GM23338 (cell line): ENCODE measurements around the gene ZSCAN26. TPM values are rescaled to one million over a fixed set of nuclear protein-coding genes. Genes with fewer than 3 reads are reported as not detected.

ENCODE experiments used
- ATAC-seq: fragments of 200-7000 bp; cut with Tn5 transposase; 3 replicates; pipeline ENCODE4 v1.9.1; 2020
- DNase-seq: peaks from one replicate; pipeline ENCODE4 v3.0.0-alpha.2; 2015; ENCODE audit warnings: low spot score
- H2AFZ ChIP-seq: fragments of 200-600 bp; sonication (generic); 2 replicates; pipeline ENCODE4 v1.8.0; 2016; ENCODE audit warnings: antibody characterized with exemption, mild to moderate bottlenecking, moderate library complexity
- H3F3A ChIP-seq: fragments of 200-600 bp; sonication (generic); replicated peaks from 2 replicates; pipeline ENCODE4 v1.8.0; 2017; ENCODE audit warnings: antibody characterized with exemption, mixed run types, low read depth
- H3K27ac ChIP-seq: fragments of 200-600 bp; sonication (generic); 2 replicates; pipeline ENCODE4 v1.6.1; 2016; ENCODE audit warnings: low read depth
- H3K27me3 ChIP-seq: fragments of 200-600 bp; sonication (generic); 2 replicates; pipeline ENCODE4 v1.8.0; 2016; ENCODE audit warnings: mild to moderate bottlenecking, mixed run types, moderate library complexity; ENCODE audit not compliant: insufficient read depth
- H3K36me3 ChIP-seq: fragments of 200-600 bp; sonication (generic); 2 replicates; pipeline ENCODE4 v1.8.0; 2016; ENCODE audit warnings: mild to moderate bottlenecking; ENCODE audit not compliant: insufficient read depth
- H3K4me1 ChIP-seq: fragments of 200-600 bp; sonication (generic); 2 replicates; pipeline ENCODE4 v1.8.0; 2016; ENCODE audit warnings: mild to moderate bottlenecking, moderate library complexity; ENCODE audit not compliant: insufficient read depth
- H3K4me2 ChIP-seq: fragments of 200-600 bp; sonication (generic); 2 replicates; pipeline ENCODE4 v1.7.1; 2017; ENCODE audit warnings: mixed run types
- H3K4me3 ChIP-seq: fragments of 200-600 bp; sonication (generic); 2 replicates; pipeline ENCODE4 v1.6.1; 2016; ENCODE audit warnings: mixed run types
- H3K79me2 ChIP-seq: fragments of 200-600 bp; sonication (generic); replicated peaks from 2 replicates; pipeline ENCODE4 v1.8.0; 2017; ENCODE audit warnings: mild to moderate bottlenecking; ENCODE audit not compliant: insufficient read depth
- H3K9me2 ChIP-seq: fragments of 200-600 bp; sonication (generic); 2 replicates; pipeline ENCODE4 v1.8.0; 2017; ENCODE audit not compliant: insufficient read depth
- H4K20me1 ChIP-seq: fragments of 200-600 bp; sonication (generic); replicated peaks from 2 replicates; pipeline ENCODE4 v1.8.0; 2017; ENCODE audit warnings: mild to moderate bottlenecking; ENCODE audit not compliant: insufficient read depth
- H3K27ac Mint-ChIP-seq: 2 replicates; pipeline ENCODE4 v1.8.0; 2020; ENCODE audit warnings: inconsistent platforms, mild to moderate bottlenecking, moderate library complexity, mixed read lengths
- H3K27me3 Mint-ChIP-seq: 3 replicates; pipeline ENCODE4 v1.8.0; 2022; ENCODE audit warnings: low read depth, mild to moderate bottlenecking, moderate library complexity, mixed read lengths, inconsistent platforms; ENCODE audit not compliant: insufficient read depth, poor library complexity
- H3K36me3 Mint-ChIP-seq: 3 replicates; pipeline ENCODE4 v1.8.0; 2021; ENCODE audit warnings: low read depth, mild to moderate bottlenecking, inconsistent platforms, moderate library complexity, mixed read lengths
- H3K4me1 Mint-ChIP-seq: 3 replicates; pipeline ENCODE4 v1.8.0; 2020; ENCODE audit warnings: mild to moderate bottlenecking, inconsistent platforms, mixed read lengths
- H3K4me3 Mint-ChIP-seq: 3 replicates; pipeline ENCODE4 v1.8.0; 2021; ENCODE audit warnings: moderate library complexity, mild to moderate bottlenecking, inconsistent platforms, mixed read lengths
- H3K9me3 Mint-ChIP-seq: 3 replicates; pipeline ENCODE4 v1.8.0; 2020; ENCODE audit warnings: moderate library complexity, mild to moderate bottlenecking, inconsistent platforms, mixed read lengths
- CREB1 ChIP-seq: fragments of 250-450 bp; sonication (Bioruptor Pico); IDR thresholded peaks from 2 replicates; pipeline ENCODE4 v1.5.0; 2020; ENCODE audit warnings: low read depth, mild to moderate bottlenecking, moderate library complexity
- ETS1 ChIP-seq: IDR thresholded peaks from 2 replicates; pipeline ENCODE4 v1.6.1; 2016; ENCODE audit warnings: antibody characterized with exemption
- EZH2phosphoT487 ChIP-seq: fragments of 200-600 bp; sonication (generic); IDR thresholded peaks from one replicate; pipeline ENCODE4 v1.8.1; 2018; ENCODE audit warnings: antibody characterized with exemption; ENCODE audit not compliant: unreplicated experiment
- JUNB ChIP-seq: IDR thresholded peaks from one replicate; pipeline ENCODE4 v1.6.1; 2016; ENCODE audit warnings: antibody characterized with exemption; ENCODE audit not compliant: unreplicated experiment
- NANOG ChIP-seq: IDR thresholded peaks from 2 replicates; pipeline ENCODE4 v1.6.1; 2016; ENCODE audit warnings: antibody characterized with exemption, borderline replicate concordance
- REST ChIP-seq: IDR thresholded peaks from one replicate; pipeline ENCODE4 v1.6.1; 2018; ENCODE audit warnings: antibody characterized with exemption; ENCODE audit not compliant: unreplicated experiment
- STAT1 ChIP-seq: IDR thresholded peaks from one replicate; pipeline ENCODE4 v1.6.1; 2016; ENCODE audit warnings: antibody characterized with exemption; ENCODE audit not compliant: unreplicated experiment
- ZNF114 ChIP-seq: fragments of 250-450 bp; sonication (Bioruptor Pico); IDR thresholded peaks from 2 replicates; pipeline ENCODE4 v1.5.0; 2020; ENCODE audit warnings: mild to moderate bottlenecking, moderate library complexity
- ZNF462 ChIP-seq: fragments of 250-450 bp; sonication (Bioruptor Pico); IDR thresholded peaks from 2 replicates; pipeline ENCODE4 v1.5.0; 2020; ENCODE audit warnings: mild to moderate bottlenecking, moderate library complexity
- polyA plus RNA-seq: library from polyadenylated mRNA; unstranded; fragments of >200 nt; fragmentation: Nextera tagmentation; extraction: Ambion mirVana; gene quantifications from 2 replicates; pipeline ENCODE4 v1.2.1, GENCODE V29; 2016
- total RNA-seq: library from RNA; depleted of rRNA; stranded (reverse); fragments of >200 nt; shearing (Covaris generic); gene quantifications from 2 replicates; pipeline ENCODE4 v1.2.3, GENCODE V29; 2014

ZSCAN26 gene
- total and polyA plus RNA-seq, 2 experiments from 2014 or later = 6.5 to 10.2 TPM

GRCh38 chr6:28291573-28291972 lies 24.6 kb downstream of the ZSCAN26 start:
- Mint-ChIP-seq H3K36me3 (peaks cover 22% of the 10 kb centered on the region), H3K4me1 (no peaks in the 10 kb centered on the region), H3K27me3 (peaks cover 2% of the 10 kb centered on the region), H3K9me3 (no peaks in the 10 kb centered on the region), H3K4me3 (no peak overlapping the region), H3K27ac (no peak overlapping the region)
- Histone ChIP-seq H3K4me1 (no peaks in the 10 kb centered on the region), H3K4me2 (no peak overlapping the region), H3F3A (no peaks in the 10 kb centered on the region), H3K27ac (no peak overlapping the region), H3K9me2 (no peaks in the 10 kb centered on the region), H3K27me3 (no peaks in the 10 kb centered on the region), H3K4me3 (no peak overlapping the region), H3K79me2 (no peaks in the 10 kb centered on the region), H3K36me3 (peaks cover 11% of the 10 kb centered on the region), H4K20me1 (no peaks in the 10 kb centered on the region), H2AFZ (no peak overlapping the region)
- ATAC-seq = no peak
- no peak for TF ChIP-seq ETS1
- TF ChIP-seq JUNB = no peak
- TF ChIP-seq STAT1 = no peak
- TF ChIP-seq ZNF114 (CRISPR knock-in tag) = no peak
- no peak for TF ChIP-seq EZH2phosphoT487
- no peak for TF ChIP-seq ZNF462 (CRISPR knock-in tag)
- no peak for TF ChIP-seq CREB1 (CRISPR knock-in tag)
- TF ChIP-seq REST = no peak
- TF ChIP-seq NANOG = no peak
- DNase-seq = no peak
